GM18508 (cell line): ENCODE data around the gene LIN9.

Source experiments
- ATAC-seq: cut with Tn5 transposase; IDR thresholded peaks from one replicate; pipeline ENCODE4 v1.9.1; 2021; ENCODE audit warnings: moderate number of reproducible peaks; ENCODE audit not compliant: insufficient read depth, unreplicated experiment

Gene LIN9

GRCh38 chr1:226324479-226324878 lies 15.5 kb upstream of the LIN9 start:
- ATAC-seq: no peak

- no peak for ATAC-seq
These were observed 14.0 kb upstream of the LIN9 start for GRCh38 chr1:226322986-226323385.

- no peak for ATAC-seq
These were observed 12.0 kb upstream of the LIN9 start for GRCh38 chr1:226320930-226321329.

DNA sequence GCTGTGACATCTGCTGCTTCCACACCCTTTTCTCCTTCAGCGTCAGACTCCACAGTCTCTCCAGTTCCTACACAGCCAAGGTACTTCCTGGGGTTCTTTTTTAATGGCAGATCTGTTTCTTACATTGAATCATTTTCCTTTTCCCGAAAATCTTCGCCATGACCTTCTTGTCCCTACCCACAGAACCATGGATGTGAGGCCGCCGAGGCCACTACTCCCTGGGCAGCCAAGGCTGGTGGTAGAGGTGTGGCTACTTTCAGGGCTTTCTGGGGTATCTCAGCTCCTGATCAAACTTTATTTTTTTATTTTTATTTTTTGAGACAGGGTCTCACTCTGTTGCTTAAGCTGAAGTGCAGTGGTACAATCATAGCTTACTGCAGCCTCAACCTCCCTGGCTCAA lies 9.5 kb upstream of the LIN9 start:
- no peak for ATAC-seq

GRCh38 chr1:226314055-226314454 lies 5.1 kb upstream of the LIN9 start:
- ATAC-seq: no peak

DNA sequence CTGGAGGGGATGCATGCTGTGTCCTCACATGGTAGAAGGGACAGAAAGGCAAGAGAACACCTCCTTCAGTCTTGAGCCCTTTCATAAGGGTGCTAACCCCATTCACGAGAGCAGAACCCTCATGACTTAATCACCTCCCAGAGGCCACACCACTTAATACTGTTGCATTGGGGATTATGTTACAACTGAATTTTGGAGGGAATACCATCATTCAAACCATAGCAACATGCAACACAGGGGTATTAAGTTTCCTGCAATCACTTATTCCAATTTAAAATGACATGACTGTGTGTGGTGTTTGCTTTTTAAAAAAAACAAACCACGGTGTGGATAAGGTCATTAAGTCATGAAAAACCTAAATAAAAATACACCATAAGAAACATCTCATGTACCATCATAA lies 3.1 kb upstream of the LIN9 start:
- ATAC-seq: no peak

DNA sequence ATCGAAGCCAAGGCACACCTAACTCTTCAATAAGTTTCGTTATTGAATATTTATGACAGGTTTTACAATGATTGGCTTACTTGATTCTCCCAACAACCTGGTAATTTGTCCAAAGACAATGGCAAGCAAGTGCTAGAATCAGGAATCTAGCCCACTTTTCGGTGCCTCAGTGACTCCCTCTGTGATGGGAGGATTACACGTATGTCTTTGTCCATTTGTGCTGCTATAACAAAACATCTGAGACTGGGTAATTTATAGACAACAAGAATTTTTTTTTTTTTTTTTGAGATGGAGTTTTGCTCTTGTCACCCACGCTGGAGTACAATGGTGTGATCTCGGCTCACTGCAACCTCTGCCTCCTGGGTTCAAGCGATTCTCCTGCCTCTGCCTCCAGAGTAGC lies 2.4 kb upstream of the LIN9 start:
- ATAC-seq: no peak

- ATAC-seq: no peak
These were observed 1.8 kb upstream of the LIN9 start for GRCh38 chr1:226310637-226311195.

- ATAC-seq: no peak
These were observed 1.2 kb upstream of the LIN9 start for GRCh38 chr1:226310245-226310540.

- ATAC-seq: peak; percentile 8
These were observed 657 bp upstream of the LIN9 start for GRCh38 chr1:226309398-226310244.

DNA sequence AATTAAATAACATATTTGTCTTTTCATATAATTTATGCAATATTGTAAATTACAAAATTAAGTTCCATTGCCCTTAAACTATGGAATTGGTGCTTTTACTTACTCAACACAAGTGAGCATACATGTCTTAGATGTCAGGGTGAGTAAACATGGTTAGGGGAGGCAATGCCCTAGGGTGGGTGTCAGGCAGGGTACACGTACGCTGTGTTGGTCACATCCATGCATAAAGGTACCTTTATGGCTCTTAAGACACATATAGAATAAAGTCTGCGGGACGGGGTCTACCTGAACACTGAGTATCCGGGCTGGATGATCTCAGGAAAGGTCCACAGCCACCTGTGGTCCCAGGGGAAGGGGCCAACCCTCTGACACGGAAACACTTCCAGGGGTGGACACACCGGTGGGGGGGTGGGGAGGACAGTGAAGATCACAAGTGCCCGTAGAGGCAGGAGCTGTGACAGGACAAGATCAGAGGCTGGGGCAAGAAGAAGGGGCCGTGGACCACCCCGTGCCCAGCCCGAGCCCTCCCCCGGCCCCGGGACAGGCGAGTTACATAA lies 720 bp downstream of the LIN9 start:
- ATAC-seq: no peak

- no peak for ATAC-seq
These were observed 2.5 kb downstream of the LIN9 start for GRCh38 chr1:226306425-226306824.

GRCh38 chr1:226305184-226305583 lies 3.8 kb downstream of the LIN9 start:
- ATAC-seq: no peak

- no peak for ATAC-seq
These were observed 4.5 kb downstream of the LIN9 start for GRCh38 chr1:226304291-226304955.

GRCh38 chr1:226302731-226303130 lies 6.2 kb downstream of the LIN9 start:
- no peak for ATAC-seq

DNA sequence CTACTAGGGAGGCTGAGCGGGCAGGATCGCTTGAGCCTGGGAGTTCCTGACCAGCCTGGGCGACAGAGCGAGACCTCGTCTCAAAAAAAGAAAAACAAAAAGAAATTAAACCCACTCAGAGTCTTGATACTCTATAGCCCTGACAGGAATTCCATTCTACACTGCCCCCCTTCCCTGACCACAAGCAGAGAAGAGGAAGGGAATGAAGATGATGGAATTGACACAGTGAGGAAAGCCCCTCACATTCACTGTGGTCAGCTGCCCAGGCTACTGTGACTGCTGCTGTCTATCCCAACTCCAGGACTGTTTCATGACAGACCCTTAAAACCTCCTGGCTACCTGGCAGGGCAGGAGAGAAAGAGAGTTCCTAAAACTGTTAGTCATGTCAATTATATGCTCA lies 12.1 kb downstream of the LIN9 start:
- no peak for ATAC-seq

DNA sequence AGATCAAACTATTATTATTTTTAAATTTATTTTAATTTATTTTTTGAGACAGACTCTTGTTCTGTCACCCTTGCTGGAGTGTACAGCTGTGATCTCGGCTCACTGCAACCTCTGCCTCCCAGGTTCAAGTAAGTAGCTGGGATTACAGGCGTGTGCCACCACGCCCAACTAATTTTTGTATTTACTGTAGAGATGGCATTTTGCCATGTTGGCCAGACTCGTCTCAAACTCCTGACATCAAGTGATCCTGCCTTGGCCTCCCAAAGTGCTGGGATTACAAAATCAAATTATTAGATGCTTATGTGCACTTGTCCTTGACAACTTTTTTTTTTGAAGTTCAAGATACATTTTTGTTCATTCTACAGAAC lies 15.4 kb downstream of the LIN9 start:
- no peak for ATAC-seq

GRCh38 chr1:226292874-226293552 lies 16.0 kb downstream of the LIN9 start:
- ATAC-seq: no peak

- ATAC-seq: no peak
These were observed 21.4 kb downstream of the LIN9 start for GRCh38 chr1:226287587-226287986.

GRCh38 chr1:226281058-226281457 lies 27.9 kb downstream of the LIN9 start:
- ATAC-seq: no peak

DNA sequence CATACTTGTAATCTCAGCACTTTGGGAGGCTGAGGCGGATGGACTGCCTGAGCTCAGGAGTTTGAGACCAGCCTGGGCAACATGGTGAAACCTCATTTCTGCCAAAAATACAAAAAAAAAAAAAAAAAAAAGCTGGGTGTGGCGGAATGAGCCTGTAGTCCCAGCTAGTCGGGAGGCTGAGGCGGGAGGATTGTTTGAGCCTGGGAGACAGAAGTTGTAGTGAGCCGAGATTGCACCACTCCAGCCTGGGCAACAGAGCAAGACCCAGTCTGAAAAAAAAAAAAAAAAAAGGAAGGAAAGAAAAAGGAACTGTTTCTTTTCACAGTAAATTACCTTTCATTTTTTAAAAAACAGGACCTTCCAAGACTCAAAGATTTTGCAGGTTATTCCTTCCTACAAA lies 29.5 kb downstream of the LIN9 start:
- no peak for ATAC-seq
